HK-2 (cell line): ENCODE measurements around the gene NFIC.
"Not testable (repeated sequence)": the region's sequence is repeated elsewhere in the genome, so short reads cannot be mapped to it uniquely, and the experiment has no call there.

Source experiments
- DNase-seq: peaks from one replicate; pipeline ENCODE4 v3.0.0-alpha.2; 2018; ENCODE audit not compliant: unreplicated experiment

Gene NFIC

DNA sequence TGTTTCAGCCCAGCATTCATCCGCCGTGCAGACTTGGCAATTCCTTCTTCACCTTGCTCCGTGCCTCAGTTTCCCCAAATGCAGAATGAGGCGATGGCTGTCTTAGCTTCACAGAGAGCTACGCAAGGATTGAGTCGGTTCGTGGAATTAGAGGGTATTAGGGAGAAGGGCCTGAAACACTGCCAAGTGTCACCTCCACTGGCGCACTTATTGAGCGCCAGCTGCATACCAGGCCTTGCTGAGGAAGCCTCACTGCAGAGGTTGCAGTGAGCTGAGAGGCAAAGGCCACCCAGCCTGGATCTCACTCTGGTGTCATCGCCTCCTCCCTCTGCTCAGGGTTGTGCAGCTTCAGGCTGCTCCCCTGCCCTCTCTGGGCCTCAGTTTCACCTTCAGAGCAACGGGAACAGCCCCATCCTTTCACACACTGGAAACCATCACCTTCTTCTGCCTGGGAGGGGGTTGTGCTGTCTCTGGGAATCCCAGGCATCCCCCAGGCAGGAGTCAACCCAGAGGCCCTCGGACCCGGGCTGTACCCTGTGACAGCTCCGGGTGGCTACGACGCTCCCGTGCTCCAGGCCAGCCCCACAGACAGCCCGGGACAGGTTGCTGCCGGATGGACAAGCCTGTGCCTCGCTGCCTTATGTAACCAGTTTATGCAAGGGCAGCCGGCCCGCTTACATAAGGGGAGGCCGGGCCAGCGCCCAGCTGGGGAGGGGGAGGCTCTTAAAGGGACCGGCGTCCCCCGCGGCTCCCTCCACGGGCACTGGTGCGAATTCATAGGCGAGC is 31.9 kb downstream of the NFIC start:
- no peak for DNase-seq

DNA sequence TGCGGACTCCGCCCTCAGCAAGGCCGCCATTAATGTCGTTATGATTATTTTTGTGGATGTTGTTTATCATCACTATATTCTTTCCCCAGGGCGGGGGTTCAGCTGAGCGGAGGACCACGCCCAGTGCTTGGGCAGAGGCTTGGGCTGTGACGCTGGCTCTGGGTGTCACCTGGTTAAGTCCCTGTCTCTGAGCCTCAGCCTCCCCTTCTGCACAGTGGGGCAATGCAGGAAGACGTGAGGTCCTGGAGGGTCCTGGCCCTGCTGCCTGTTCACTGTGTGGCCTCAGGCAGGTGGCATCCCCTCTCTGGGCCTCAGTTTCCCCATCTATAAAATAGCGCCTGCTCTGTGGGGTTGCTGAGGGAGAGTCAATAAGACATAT is 32.5 kb downstream of the NFIC start:
- no peak for DNase-seq

DNA sequence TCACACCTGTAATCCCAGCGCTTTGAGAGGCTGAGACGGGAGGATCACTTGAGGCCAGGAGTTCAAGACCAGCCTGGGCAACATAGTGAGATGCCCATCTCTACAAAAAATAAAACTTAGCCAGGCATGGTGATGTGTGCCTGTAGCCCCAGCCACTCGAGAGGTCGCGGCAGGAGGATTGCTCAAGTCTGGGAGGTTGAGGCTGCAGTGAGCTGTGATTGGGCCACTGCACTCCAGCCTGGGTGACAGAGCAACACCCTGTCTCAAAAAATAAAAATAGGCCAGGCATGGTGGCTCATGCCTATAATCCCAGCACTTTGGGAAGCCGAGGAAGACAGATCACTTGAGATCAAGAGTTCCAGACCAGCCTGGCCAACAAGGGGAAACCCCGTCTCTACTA is 32.9 kb downstream of the NFIC start:
- DNase-seq = not testable (repeated sequence)

GRCh38 chr19:3401004-3401768 is 34.8 kb downstream of the NFIC start:
- no peak for DNase-seq

DNA sequence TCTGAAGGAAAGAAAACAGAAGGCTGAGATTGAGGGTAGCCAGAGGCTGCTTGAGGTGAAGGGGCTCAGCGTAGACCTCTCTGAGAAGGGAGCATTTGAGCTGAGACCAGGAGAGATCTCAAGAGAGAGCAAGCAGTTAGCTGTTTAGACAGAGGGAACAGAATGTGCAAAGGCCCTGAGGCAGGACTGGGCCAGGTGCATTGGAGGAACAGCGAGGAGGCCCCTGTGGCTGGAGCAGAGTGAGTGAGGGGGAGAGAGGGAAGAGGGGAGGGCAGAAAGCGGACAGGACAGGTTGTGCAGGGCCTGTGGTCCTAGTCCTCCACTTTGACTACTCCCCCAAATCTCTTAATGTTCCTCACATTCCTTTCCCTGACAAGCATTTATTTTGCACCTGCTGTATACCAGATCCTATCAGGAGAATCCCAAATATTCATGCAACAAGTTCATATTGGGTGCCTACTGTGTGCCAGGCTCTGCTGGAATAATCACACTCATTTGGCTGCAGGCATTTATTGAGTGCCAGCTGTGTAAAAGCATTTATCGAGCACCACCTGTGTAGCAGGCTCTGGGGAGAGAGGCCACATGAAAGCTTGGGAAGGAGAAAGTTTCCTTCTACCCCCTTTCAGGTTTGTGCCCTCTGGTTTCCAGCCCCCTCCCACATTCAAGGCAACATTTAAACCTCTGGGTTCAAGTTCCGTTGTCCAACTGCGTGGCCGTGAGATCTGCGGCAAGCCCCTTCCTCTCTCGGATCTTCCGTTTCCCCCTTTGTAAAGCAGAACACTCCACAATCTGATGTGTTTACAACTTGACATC is 36.5 kb downstream of the NFIC start:
- DNase-seq = no peak

- DNase-seq = peak; percentile 15
These were observed 37.3 kb downstream of the NFIC start for GRCh38 chr19:3403489-3404323.

DNA sequence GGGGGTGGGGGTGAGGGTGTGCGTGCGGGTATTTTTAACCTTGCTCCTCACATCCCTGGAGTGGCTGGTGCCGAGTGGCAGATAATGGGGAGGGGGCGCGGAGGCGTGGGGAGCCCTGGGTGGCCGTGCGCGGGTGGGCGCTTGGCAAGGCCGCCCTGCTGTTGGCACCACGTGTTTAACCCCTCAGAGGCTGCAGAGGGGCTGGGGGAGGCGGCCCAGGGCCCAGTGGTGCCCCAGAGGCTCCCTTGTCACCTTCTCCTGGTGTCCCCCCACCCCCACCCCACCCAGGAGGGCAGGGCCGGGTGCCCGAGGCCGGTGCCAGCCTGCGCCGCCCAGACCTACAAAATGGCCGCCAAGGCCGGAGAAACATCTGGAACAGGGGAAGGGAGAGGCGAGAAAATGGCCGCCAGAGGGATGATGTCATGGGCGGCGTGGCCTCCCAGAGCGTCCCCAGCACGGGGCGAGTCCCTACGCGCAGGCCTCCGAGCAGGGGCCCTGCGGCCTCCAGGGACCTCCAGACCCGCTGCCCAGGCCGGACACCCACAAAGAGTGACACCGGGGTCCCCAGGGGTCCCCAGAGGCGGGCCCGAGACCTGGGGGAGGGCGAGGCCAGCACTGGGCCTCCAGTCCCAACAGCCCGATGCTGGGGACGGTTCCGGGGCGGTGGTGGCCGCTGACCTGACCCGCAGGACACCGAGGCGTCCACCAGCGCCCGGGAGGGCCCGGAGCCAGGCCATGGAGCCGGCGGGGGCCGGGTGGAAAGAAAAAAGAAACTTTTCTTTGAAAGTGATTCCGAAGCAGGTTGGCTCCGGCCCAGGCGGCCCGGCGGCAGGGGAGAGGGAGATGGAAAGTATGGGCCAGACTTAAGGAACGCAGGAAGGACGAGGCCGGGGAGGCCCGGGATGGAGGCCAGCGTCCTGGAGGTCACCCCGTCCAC is 38.2 kb downstream of the NFIC start:
- DNase-seq = no peak

DNA sequence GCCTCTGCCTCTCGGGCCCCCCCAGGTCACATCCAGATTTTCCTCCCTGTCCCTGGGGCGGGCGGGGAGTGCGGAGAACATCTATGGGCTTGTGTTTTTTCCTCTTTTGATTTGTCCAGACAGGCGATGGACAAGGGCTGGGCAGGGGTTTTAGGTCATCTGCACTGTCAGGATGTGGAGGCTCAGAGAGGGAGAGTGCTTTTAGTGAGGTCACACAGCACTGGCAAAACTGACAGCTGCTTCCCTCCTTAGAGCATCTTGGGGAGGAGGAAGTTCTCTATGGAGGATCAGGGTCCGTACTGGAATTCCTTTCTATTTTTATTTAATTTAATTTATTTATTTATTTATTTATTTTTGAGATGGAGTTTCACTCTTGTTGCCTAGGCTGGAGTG is 38.9 kb downstream of the NFIC start:
- DNase-seq = no peak

DNA sequence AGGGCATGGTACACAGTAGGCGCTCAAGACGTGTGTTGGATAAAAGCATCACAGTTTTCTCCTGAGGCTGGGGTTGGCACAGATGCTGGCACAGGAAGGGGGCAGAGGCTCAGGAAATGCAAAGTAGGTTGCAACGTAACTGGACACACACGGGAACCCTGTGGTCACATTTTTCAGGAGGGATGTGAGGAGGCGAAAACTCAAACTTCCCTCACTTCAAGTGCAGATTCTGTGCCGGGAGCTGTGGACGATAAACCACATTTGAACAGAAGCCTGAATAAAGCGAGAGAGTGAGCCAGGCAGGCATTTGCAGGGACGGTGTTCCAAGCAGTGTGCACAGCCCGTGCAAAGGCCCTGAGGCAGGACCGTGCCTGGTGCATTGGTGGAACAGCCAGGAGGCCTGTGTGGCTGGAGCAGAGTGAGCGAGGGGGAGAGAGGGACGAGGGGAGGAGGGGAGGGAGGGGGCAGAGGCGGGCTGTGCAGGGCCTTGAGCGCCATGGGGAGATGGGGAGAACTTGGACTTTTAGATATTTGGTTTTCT is 40.3 kb downstream of the NFIC start:
- DNase-seq = no peak

DNA sequence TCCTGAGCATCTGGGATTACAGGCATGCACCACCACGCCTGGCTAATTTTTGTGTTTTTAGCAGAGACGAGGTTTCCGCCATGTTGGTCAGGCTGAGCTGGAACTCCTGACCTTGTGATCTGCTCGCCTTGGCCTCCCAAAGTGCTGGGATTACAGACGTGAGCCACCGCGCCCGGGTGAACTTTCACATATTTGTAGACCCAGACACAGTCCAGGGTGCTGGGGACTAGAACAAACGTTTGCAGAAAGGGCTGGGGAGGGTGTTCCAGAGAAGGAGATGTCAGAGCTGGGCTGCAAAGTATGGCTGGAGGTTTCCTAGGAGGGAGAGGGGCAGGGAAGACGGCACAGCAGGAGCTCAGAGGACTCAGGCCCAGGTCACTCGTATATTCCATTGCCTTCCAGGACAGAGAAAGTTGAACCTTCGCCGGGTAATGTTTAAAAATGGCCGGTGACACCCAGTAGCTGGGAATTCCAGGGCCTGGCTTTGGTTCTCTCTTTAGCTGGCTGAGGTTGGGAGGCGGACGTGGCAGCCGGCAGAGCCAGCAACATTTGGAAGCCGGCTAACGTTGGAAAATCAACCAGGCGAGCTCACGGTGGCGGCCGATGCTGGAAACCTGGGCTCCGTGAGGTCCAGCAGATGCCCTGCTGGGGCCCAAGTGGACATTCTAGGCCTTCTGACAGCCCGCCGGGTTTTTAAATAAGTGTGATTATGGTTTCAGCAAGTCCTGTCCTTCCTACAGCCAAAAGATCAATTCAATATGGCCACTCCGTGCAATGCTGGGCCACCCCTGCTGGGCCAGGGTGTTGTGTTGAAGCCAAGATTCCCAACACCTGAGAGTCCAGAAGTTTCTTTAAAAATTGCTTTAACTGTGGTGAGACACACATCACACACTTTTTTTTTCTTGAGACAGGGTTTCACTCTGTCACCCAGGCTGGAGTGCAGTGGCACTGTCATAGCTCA is 41.5 kb downstream of the NFIC start:
- no peak for DNase-seq

DNA sequence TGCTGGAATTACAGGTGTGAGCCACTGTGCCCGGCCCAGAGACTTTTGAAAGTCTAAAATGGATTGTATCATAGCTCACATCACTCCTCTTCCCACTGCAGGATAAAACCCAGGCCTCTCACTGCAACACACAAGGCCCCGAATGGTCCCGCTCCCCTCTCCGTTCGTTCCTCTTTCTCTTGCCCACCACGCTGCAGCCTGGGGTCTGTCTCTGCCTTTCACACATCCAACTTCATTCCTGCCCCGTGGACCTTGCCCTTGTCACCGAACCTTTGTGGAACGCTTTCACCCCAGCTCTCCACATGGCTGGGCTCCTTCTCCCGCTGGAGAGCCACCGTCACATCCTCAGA is 42.6 kb downstream of the NFIC start:
- no peak for DNase-seq

DNA sequence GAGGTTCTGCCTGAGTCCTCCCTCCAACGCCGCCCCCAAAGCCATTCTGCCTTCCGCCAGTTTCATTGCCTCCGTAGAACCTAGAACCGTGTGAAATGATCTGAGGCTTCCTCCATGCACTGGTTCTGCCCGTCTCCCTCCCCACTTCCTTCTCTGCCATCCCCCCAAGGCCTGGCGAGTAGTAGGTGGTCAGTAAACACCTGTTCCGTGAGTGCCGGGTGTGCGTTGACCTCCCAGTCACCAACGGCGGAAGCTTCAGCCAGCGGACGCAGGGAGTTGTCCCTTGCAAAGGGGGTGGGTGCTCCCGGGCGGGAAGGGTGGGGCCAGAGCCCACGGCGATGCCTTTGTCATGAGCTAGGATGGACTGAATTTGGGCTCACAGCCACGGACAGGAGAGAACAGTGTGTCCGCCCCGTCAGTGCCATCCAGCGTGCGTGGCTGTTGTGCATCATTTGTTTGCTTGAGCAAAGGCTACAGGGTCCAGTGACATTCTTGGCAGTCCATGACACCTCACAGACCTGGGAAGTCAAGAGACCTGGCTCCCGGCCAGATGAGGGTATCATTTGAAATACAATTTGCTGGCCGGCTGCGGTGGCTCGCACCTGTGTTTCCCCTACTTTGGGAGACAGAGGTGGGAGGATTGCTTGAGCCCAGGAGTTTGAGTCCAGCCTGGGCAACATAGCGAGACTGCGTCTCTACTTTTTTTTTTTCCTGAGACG is 43.1 kb downstream of the NFIC start:
- DNase-seq = no peak

GRCh38 chr19:3411636-3412035 is 45.3 kb downstream of the NFIC start:
- no peak for DNase-seq

DNA sequence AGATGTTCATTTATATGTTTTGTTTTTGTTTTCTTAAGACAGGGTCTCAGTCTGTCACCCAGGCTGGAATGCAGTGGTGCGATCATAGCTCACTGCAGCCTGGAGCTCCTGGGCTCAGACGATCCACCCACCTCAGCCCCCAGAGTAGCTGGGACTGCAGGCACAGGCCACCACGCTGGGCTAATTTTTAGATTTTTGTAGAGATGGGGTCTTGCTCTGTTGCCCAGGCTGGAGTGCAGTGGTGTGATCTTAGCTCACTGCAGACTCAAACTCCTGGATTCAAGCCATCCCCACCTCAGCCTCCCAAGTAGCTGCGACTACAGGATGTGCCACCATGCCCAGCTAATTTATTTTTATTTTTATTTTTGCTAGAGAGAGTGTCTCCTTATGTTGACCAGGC is 45.7 kb downstream of the NFIC start:
- no peak for DNase-seq

GRCh38 chr19:3413796-3414327 is 47.5 kb downstream of the NFIC start:
- no peak for DNase-seq

DNA sequence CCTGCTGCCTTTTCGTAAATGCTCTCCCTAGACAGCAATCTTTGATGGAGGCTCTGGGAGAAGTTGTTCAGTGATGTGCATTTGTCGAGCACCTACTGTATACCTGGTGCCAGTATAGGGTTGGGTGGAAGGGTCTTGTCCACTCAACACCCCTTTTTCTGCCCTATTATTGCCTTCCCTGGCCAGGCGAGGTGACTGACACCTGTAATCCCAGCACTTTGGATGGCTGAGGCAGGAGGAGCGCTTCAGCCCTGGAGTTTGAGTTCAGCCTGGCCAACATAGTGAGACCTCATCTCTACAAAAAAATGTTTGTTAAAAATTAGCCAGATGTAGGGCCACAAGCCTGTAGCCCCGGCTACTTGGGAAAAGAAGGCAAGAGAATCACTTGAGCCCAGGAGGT is 49.3 kb downstream of the NFIC start:
- no peak for DNase-seq

- no peak for DNase-seq
These were observed 53.9 kb downstream of the NFIC start for GRCh38 chr19:3420244-3420755.
